Measurements from ENCODE around the gene RRP9. TPM values are rescaled to one million over a fixed set of nuclear protein-coding genes. Genes with fewer than 3 reads are reported as not detected.
"Not testable (repeated sequence)": the region's sequence is repeated elsewhere in the genome, so short reads cannot be mapped to it uniquely, and the experiment has no call there.

RRP9 gene
- total RNA-seq, 1 experiment from 2014 or later = 34.6 TPM

DNA sequence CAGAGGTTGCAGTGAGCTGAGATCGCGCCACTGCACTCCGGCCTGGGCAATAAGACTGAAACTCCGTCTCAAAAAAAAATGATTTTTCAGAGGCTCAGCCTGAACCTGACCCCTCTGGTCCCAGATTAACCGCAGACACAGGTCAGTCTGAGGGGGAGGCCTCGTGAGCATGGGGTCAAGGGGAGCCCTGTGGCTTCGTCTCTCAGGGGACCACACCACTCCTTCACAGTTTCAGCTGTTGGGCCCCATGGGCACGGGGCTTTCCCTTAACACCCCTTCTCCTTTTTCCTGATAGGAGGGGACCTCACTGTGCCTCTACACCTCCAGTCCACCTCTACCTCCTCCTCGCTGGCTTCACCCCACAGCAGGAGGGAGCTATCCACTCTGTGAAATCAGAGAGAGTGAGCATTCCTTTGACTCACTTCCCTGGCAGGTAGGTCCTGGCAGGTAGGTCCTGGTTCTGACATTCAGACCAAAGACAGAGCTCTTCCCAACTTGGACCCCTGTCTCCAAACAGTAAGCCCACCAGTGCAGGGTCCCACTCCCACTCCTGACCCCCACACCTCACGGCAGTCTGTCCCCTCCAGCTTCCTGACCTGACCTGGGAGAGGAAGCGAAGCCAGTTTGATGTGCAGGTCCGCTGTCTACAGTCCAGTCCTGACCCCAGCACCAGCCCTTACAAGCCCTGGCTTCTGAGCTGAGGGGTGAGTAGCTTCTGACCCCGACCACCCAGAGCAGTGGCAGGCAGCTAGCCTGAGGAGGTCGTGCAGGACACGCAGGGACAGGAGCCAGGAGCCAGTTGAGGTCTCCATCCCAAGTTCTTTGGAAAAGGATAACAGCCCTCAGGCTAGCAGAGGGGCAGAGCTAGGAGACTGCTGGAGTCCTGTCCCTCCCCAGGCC is 9.0 kb downstream of the RRP9 start:
- no peak for DNase-seq (ENCODE audit: low read depth)
- in situ Hi-C loops (cut with HindIII; ENCODE audit: low pct_unique_long_range_greater_than_20kb, low sequenced_read_pairs) = no loop called here

GRCh38 chr3:51931756-51932155 is 9.9 kb downstream of the RRP9 start:
- in situ Hi-C loops (cut with HindIII; ENCODE audit: low pct_unique_long_range_greater_than_20kb, low sequenced_read_pairs) = no loop called here
- no peak for DNase-seq (ENCODE audit: low read depth)

DNA sequence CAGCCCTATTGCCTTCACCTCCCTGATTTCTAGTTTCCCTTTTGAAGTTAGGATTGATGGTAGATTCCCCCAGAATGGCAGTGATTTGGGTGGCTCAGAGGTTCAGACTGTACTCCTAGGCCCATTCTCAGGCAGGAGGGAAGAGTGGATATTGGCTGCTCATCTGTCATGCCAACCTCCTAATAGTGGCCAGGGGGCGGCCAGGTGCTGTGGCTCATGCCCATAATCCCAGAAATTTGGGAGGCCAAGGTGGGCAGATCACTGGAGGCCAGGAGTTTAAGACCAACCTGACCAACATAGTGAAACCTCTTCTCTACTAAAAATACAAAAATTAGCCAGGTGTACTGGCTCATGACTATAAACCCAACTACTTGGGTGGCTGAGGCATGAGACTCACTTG is 11.3 kb downstream of the RRP9 start:
- in situ Hi-C loops (cut with HindIII; ENCODE audit: low pct_unique_long_range_greater_than_20kb, low sequenced_read_pairs) = no loop called here
- DNase-seq (ENCODE audit: low read depth) = no peak

- peak; percentile 33 for DNase-seq (ENCODE audit: low read depth)
- in situ Hi-C loops (cut with HindIII; ENCODE audit: low pct_unique_long_range_greater_than_20kb, low sequenced_read_pairs) = no loop called here
These were observed 12.2 kb downstream of the RRP9 start for GRCh38 chr3:51929420-51930003.

GRCh38 chr3:51928981-51929380 is 12.7 kb downstream of the RRP9 start:
- DNase-seq (ENCODE audit: low read depth); in situ Hi-C loops (cut with HindIII; ENCODE audit: low pct_unique_long_range_greater_than_20kb, low sequenced_read_pairs): not testable (repeated sequence)

GRCh38 chr3:51928438-51928837 is 13.3 kb downstream of the RRP9 start:
- in situ Hi-C loops (cut with HindIII; ENCODE audit: low pct_unique_long_range_greater_than_20kb, low sequenced_read_pairs) = no loop called here
- DNase-seq (ENCODE audit: low read depth) = no peak

GRCh38 chr3:51927061-51927977 is 14.4 kb downstream of the RRP9 start:
- DNase-seq (ENCODE audit: low read depth) = no peak
- in situ Hi-C loops (cut with HindIII; ENCODE audit: low pct_unique_long_range_greater_than_20kb, low sequenced_read_pairs) = no loop called here

GRCh38 chr3:51921081-51921578 is 20.6 kb downstream of the RRP9 start:
- DNase-seq (ENCODE audit: low read depth) = no peak
- in situ Hi-C loops (cut with HindIII; ENCODE audit: low pct_unique_long_range_greater_than_20kb, low sequenced_read_pairs) = no loop called here

DNA sequence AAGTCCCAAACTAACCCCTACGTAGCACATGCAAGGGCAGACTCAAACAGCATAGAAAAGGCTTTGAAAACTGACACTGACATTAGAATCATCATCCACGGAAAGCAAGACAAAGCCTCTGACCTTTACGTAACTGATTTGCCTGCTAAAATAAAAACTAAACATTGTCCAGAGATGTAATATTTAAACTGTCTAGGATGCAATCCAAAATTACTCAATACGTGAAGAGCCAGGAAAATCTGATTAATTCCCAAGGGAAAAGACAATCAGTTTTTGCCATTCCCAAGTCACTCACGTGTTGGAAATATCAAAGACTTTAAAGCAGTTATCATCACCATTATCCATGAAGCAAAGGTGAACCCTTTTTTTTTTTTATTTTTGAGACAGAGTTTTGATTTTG is 25.3 kb downstream of the RRP9 start:
- in situ Hi-C loops (cut with HindIII; ENCODE audit: low pct_unique_long_range_greater_than_20kb, low sequenced_read_pairs) = no loop called here
- no peak for DNase-seq (ENCODE audit: low read depth)

GRCh38 chr3:51908026-51908425 is 33.7 kb downstream of the RRP9 start:
- DNase-seq (ENCODE audit: low read depth) = no peak
- in situ Hi-C loops (cut with HindIII; ENCODE audit: low pct_unique_long_range_greater_than_20kb, low sequenced_read_pairs) = no loop called here

DNA sequence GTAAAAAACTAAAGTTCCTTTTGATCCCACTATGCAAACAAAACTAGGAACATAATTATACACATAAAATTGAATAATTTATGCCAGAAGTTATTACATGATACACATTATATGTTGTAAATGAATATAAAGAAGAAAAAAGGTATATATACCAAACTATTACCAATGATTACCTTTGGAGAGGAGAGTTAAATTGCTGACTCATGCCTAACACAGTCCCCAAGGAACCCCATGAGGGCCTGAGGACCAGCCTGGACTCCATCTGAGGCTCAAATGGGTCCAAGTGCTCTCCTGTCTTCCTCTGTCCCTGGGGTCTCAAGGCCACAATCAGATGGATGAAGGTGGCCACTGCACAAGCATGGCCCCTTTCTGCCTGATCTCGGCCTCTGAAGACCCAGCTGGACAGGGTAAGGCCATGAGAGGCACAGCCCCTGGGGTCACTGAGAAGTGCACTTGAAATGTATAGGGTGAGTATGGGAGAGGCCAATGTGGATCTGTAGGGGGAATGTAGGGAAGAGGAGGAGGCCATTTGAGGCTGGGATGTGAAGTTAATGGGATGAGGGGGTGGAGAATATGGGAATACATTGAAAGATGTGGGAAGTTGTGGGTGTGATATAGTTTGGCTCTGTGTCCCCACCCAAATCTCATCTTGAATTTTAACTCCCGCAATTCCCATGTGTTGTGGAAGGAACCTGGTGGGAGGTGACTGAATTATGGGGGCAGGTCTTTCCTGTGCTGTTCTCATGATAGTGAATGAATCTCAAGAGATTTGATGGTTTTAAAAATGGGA is 37.5 kb downstream of the RRP9 start:
- in situ Hi-C loops (cut with HindIII; ENCODE audit: low pct_unique_long_range_greater_than_20kb, low sequenced_read_pairs) = no loop called here
- DNase-seq (ENCODE audit: low read depth) = no peak

DNA sequence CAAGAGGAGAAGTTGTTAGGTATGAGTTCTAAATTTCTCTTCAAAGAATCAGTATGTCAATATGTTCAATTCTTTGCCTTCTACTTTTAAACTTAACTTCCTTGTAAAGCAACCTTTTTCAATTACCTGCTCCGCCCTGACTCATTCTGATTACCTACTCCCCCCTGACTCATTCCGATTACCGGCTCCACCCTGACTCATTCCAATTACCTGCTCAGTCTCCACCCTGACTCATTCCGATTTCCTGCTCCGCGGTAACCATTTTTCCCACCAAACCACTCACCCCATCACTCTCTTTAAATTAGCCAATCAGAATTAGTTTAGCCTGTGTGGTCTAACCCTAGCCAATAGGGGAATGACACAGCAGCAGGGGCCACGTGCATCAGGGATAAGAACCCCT is 39.3 kb downstream of the RRP9 start:
- DNase-seq (ENCODE audit: low read depth) = peak; percentile 56
- in situ Hi-C loops (cut with HindIII; ENCODE audit: low pct_unique_long_range_greater_than_20kb, low sequenced_read_pairs) = not testable (repeated sequence)

GRCh38 chr3:51900043-51900442 is 41.7 kb downstream of the RRP9 start:
- DNase-seq (ENCODE audit: low read depth); in situ Hi-C loops (cut with HindIII; ENCODE audit: low pct_unique_long_range_greater_than_20kb, low sequenced_read_pairs): not testable (repeated sequence)

DNA sequence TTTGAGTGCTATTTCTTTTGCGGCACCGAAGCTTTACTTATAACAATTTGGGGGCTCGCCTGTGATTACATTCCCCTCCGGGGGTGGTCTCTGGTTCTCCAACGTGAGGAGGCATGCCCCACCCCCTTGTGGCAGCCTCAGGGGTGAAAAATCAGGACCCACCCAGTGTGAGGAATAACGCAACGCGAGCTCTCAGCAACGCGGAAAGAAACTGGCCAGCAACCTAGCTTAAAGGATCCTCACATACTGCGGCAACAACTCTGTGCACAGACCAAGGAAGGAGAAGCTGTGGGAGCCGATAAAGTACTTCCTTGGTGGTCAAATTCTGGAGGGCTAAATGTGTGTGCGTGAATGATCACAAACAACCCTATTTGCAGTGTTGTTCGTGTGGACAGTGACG is 44.3 kb downstream of the RRP9 start:
- no peak for DNase-seq (ENCODE audit: low read depth)
- in situ Hi-C loops (cut with HindIII; ENCODE audit: low pct_unique_long_range_greater_than_20kb, low sequenced_read_pairs) = no loop called here

GRCh38 chr3:51896607-51897305 is 44.9 kb downstream of the RRP9 start:
- DNase-seq (ENCODE audit: low read depth) = no peak
- in situ Hi-C loops (cut with HindIII; ENCODE audit: low pct_unique_long_range_greater_than_20kb, low sequenced_read_pairs) = no loop called here

DNA sequence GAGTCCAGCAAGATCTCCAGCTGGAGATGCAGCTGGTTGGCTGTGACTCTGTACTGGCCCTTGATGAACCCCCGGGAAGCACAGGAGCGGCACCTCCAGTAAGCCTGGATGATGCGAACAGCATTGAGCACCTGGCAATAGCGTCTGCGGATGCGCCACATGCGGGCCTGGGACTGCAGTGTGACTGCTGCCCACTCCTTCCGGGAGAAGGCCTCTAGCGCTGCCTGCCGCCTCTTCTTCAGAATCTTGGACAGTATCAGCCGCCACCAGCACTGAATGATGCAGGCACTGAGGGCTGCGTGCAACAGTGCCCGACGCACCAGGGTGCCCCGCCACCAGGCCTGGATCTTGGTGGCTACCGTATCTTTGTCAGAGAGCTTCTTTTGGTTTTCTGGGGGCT is 46.8 kb downstream of the RRP9 start:
- in situ Hi-C loops (cut with HindIII; ENCODE audit: low pct_unique_long_range_greater_than_20kb, low sequenced_read_pairs) = no loop called here
- DNase-seq (ENCODE audit: low read depth) = no peak

DNA sequence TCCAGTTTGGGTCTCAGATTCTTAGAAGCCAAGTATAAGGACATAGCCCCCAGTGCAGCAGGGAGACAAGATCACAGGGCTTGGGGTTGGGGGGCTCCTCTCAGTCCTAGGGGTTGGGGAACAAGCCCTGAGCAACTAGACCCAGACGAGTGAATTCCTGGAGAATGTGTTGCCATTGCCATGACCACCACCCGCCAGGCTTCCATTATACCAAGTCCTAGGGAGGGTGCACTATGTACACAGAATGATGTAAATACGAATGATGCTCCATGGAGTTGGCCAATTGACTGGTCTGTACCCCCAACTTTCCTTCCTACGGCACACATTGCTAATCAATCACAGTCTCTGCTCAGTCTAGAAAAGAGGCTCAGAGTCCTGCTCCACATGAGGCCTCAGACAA is 47.3 kb downstream of the RRP9 start:
- no peak for DNase-seq (ENCODE audit: low read depth)
- in situ Hi-C loops (cut with HindIII; ENCODE audit: low pct_unique_long_range_greater_than_20kb, low sequenced_read_pairs) = no loop called here

Data from Caki2 (cell line).